GM12892 (cell line): ENCODE data around the gene VWA5B1.

Source experiments
- POLR2A ChIP-seq: IDR thresholded peaks from 2 replicates; pipeline ENCODE4 v1.6.1; 2011; ENCODE audit warnings: low read depth, low read length, control low read depth
- POLR2AphosphoS5 ChIP-seq: IDR thresholded peaks from 2 replicates; pipeline ENCODE4 v1.6.1; 2011; ENCODE audit warnings: low read depth, low read length, control low read depth
- TAF1 ChIP-seq: IDR thresholded peaks from 2 replicates; pipeline ENCODE4 v1.6.1; 2011; ENCODE audit warnings: low read depth, mild to moderate bottlenecking, control low read depth, low read length, borderline replicate concordance

GRCh38 chr1:20275319-20275925, 15.3 kb upstream of the VWA5B1 start:
- TF ChIP-seq POLR2A (no peak), POLR2AphosphoS5 (no peak), TAF1 (no peak)
